ENCODE results near the gene FHDC1.
"Not testable (repeated sequence)": the region's sequence is repeated elsewhere in the genome, so short reads cannot be mapped to it uniquely, and the experiment has no call there.

FHDC1 gene

GRCh38 chr4:152935631-152936445 is at the start of gene FHDC1:
Gene FHDC1 (plus strand): TSS chr4:152936323. CDS start chr4:152943058, 6,735 bp downstream.
- DNase-seq, result peak; percentile 57

GRCh38 chr4:152887981-152888380 is 48.1 kb upstream of the FHDC1 start:
- DNase-seq, result no peak

DNA sequence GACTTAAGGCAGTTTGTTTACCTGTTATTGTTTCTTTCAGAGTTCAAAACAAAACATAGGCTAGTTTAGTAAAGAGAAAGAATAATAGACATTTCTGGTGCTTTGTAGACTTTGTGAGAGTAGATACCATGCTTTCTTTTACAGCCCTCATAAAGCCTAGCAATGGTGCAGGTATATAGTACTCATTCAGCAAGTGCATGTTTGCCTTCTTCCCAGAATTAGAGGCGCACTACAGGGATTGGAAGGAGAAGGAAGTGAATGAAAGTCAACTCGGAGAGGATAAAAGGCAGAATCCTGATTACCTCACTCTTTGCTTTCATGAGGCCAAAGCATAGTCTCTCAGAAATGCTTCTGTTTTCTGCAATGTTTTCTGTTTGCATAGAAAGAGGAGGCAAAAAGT is 43.1 kb upstream of the FHDC1 start:
- no peak for DNase-seq

DNA sequence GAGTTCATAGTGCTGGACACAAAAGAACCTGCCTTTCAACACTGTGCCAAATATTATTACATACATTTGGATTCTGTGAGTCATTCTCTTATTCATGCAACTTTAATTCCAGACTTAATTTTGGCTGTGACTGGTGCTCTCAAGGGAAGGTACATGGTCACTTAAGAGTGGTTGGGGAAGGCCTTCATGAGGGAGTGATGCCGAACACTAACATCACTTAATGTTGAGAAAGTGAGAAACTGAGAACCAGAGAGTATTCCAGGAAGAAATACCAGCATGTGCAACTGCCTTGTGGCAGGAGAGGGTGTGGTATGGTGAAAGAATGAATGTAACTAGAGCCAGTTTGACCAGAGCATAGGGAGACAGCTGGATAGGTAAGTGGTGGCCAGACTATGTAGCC is 41.5 kb upstream of the FHDC1 start:
- no peak for DNase-seq

DNA sequence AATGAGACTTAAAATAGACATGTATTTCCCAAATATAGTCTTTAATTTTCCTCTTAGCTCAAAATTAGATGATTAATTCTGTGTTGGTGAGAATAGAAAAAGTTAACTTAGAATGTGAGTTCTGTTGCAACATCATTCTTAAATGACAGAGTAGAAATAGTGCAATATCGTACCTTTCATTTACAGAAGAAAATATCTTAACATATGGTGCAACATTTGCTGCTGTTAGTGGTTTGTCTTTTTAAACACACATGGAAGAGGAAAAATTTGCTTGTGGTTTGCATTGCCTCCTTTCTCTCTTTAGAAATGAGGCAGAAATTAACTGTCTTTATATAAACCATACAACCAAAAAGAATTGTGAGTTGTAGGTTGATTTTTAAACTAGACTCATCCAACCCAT is 39.3 kb upstream of the FHDC1 start:
- DNase-seq, result no peak

DNA sequence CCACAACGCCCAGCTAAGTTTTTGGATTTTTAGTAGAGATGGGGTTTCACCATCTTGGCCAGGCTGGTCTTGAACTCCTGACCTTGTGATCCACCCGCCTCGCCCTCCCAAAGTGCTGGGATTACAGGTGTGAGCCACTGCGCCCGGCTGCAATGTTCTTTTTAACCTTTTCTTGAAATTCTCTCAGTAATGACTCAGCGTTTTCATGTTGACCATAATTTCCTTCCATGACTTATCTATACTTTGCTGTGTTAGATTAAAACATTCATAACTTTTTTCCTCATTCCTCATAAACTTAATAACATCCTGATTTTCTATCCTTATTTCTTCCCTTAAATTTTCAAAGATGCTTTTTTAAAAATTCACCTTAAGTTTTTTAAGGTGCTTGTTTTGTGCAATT is 38.0 kb upstream of the FHDC1 start:
- DNase-seq, result not testable (repeated sequence)

GRCh38 chr4:152898606-152899005 is 37.5 kb upstream of the FHDC1 start:
- no peak for DNase-seq

- no peak for DNase-seq
Observed at GRCh38 chr4:152900395-152900794, 35.7 kb upstream of the FHDC1 start.

DNA sequence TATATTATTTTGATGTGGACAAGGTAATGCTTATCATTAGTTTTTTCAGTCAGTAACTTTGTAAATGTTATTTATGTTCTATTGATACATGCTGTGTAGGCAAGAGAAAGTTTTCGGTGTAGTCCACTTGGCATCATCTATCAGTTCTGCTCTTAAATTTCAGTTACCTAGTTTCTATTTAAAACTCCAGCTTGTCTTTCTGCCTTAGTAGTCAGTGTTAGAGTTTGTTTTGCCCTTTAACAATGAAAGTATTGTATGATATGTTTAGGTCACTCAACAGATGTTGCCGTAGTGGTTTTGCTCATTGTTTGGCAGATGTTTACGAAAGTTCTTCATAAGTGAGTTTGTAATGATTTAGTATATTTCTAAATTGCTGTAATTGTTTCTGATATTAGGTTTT is 34.9 kb upstream of the FHDC1 start:
- DNase-seq, result no peak

GRCh38 chr4:152903658-152904057 is 32.5 kb upstream of the FHDC1 start:
- DNase-seq, result no peak

- no peak for DNase-seq
Observed at GRCh38 chr4:152909901-152910300, 26.2 kb upstream of the FHDC1 start.

DNA sequence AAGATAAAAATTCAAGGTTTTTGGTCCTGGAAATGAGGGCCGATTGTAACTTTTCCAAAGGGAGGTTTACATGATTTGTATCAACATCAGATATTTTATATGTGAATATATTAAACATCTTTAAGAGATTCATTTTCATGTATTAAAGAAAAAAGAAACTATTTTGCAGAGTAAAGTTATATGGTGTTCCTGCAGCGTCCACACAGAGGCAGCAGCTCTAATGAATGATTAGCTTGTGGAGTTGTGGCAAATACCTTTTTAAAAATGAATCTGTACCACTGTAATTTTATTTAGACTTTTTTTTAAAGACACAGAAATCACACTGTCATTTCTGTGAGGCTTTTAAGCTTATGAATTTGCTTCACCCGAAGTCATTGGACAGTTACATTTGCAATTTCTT is 25.6 kb upstream of the FHDC1 start:
- no peak for DNase-seq

DNA sequence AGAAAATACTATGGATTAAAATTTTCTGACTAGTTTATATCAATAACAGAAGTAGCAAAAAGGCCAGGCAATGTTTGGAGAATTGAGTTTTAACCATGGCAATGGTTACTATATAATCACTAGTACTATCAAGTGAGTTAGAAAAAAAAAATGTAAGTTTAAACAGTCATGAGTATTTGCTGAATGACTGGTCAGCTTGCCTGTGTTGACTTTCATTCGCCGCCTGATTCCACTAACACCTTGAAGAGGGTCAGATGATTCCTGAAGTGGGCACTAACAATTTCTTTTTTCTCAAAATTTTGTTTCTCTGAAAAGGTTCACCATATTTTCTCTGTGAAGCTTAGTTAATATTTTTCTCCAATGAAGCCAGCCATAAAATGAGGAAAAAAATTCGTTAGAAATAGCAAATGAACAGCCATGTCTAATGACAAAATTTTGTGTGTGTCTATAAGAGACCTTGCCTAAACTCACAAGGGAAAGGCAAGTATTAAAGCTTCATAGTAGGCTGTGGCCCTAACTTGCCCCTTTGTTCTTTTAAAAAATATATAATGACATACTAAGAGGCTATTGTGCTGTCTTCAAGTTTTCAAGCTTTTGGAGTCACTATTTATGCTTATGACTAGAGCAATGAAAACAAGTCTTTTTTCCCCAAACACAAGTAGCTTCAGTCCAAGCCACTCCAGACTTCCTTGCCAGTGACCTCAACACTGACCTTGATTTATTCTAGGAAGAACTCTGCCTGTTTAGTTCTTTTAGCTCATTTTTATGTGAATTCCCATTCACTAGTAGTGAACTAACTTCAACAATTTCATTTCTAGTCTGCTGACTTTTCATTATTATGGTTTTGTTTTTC is 18.4 kb upstream of the FHDC1 start:
- no peak for DNase-seq

DNA sequence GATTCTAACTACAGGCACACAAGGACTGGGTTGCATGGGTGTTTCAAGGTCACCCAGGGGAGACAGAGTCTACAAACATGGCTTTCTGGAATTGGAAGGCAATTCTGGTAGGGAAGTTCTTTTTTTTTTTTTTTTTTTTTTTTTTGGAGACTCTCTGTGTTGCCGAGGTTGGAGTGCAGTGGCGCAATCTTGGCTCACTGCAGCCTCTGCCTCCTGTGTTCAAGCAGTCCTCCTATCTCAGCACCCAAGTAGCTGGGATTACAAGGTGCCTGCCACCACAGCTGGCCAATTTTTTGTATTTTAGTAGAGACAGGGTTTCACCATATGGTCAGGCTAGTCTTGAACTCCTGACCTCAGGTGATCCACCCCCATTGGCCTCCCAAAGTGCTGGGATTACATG is 16.3 kb upstream of the FHDC1 start:
- DNase-seq, result no peak

- DNase-seq, result no peak
Observed at GRCh38 chr4:152920768-152921167, 15.4 kb upstream of the FHDC1 start.

DNA sequence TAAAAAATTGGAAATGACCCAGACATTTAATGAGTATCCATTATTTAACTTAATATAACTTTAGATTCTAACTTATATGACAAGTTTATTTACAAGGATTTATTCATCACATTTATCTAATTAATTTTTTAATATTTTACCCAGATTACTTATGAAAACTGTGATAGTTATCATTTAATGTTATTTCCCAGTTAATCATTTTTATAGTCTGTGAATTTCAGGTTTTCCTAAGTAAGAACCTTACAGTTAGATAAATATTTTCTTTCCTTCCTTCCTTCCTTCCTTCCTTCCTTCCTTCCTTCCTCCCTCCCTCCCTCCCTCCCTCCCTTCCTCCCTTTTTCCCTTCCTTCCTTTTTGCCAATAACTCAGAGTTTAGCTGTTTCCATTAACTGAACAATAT is 14.8 kb upstream of the FHDC1 start:
- DNase-seq, result no peak

GRCh38 chr4:152925851-152926250 is 10.3 kb upstream of the FHDC1 start:
- no peak for DNase-seq

- DNase-seq, result no peak
Observed at GRCh38 chr4:152926959-152927358, 9.2 kb upstream of the FHDC1 start.

GRCh38 chr4:152927737-152928136 is 8.4 kb upstream of the FHDC1 start:
- DNase-seq, result no peak

DNA sequence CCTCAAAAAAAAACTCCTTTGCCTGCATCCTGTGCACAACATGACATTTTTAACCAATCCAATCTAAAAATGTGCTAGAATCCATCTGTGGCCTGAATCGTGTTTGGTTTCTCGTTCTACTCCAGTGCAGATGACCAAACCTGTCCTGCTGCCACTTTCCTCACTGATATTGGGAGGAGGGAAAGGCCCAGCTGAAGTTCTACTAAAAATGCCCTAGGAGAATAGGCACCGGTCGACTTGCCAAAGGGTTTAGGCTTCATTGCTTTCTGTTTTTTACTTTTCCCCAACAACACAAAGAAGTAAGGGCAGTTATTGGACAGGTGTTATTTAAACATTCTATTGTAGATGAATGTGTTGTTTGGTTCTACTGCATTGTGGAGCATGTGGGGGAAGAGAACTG is 7.8 kb upstream of the FHDC1 start:
- DNase-seq, result no peak

DNA sequence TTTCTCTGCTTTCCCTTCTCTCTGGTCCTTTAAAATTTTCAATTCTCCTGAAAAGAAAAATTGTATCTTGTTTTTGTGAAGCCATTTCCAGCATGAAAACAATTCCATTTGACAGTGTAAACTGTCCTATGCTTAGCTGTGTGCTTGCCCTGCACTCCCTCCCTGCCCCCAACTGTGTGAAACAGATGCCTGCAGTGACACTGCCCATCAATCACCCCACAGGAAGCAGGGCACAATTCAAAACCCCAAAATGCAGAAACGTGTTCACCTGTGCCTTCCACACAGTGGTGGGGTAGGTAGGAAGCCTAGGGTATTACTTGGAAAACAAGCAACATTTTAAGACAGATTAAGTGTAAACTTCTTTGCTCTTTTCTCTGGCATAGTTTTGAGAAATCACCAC is 6.2 kb upstream of the FHDC1 start:
- no peak for DNase-seq

GRCh38 chr4:152935143-152935542 is 980 bp upstream of the FHDC1 start:
- DNase-seq, result no peak

- DNase-seq, result no peak
Observed at GRCh38 chr4:152936446-152937335, 568 bp downstream of the FHDC1 start.

Data from NCI-H1105 (cell line).